LNCAP (cell line): ENCODE results near the gene TMEM231.
A peak's percentile ranks its signal among the peaks of the same experiment; 100 is the strongest.

Experiments used
- CTCF ChIP-seq: fragments of 450-650 bp; IDR thresholded peaks from 2 replicates; pipeline ENCODE4 v1.5.1; 2017; ENCODE audit warnings: mild to moderate bottlenecking

TMEM231 gene

GRCh38 chr16:75494184-75494583 lies 61.9 kb downstream of the TMEM231 start:
- TF ChIP-seq CTCF, result no peak

DNA sequence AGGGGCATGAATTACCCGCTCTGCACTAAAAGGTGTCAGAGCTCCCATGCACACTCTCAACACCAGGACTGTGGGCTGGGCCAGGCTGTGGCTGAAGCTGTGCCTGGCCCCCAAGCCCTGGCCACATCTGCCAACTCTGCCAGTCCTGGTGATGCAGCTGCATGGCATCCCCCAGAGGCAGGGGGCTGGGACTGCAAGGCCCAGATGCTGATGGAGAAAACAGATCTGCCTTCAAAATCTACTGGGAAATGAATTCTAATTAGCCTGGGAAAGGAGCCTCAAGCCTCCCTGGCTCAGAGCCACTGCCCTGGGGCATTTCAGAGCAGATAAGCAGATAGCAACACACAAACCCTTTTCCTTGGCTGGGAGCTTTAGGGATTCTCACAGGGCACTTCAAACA lies 64.2 kb downstream of the TMEM231 start:
- TF ChIP-seq CTCF, result peak; percentile 48

GRCh38 chr16:75488322-75488721 lies 67.7 kb downstream of the TMEM231 start:
- TF ChIP-seq CTCF, result no peak
